ENCODE measurements around the gene PGD.

DNA sequence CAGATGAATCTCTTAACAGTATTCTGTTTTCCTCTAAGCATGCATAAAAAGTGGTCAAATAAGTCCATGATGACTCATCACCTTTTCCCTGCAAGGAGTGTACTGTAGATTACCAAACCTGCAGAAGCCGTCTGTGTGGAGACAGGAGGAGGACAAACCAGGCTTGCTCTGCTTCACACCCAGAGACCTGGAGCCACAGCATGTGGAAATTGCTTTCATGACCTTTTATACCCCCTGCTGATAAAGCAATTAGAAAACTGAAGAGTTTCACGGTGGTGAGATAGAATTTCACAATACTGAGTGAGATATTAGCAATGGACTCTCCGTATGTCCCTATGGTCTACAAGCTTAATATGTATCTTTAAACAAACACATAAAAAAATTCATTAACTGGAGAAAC, 60.3 kb downstream of the PGD start:
- TF ChIP-seq, protein P1, sequence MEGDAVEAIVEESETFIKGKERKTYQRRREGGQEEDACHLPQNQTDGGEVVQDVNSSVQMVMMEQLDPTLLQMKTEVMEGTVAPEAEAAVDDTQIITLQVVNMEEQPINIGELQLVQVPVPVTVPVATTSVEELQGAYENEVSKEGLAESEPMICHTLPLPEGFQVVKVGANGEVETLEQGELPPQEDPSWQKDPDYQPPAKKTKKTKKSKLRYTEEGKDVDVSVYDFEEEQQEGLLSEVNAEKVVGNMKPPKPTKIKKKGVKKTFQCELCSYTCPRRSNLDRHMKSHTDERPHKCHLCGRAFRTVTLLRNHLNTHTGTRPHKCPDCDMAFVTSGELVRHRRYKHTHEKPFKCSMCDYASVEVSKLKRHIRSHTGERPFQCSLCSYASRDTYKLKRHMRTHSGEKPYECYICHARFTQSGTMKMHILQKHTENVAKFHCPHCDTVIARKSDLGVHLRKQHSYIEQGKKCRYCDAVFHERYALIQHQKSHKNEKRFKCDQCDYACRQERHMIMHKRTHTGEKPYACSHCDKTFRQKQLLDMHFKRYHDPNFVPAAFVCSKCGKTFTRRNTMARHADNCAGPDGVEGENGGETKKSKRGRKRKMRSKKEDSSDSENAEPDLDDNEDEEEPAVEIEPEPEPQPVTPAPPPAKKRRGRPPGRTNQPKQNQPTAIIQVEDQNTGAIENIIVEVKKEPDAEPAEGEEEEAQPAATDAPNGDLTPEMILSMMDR (IDR thresholded peaks at IDR 0.05) = no peak
- no peak for TF ChIP-seq POLR2A (IDR thresholded peaks at IDR 0.05)
